ENCODE data around the gene LRP1-AS. TPM values are rescaled to one million over a fixed set of nuclear protein-coding genes. Genes with fewer than 3 reads are reported as not detected.

The LRP1-AS gene
- total and polyA plus RNA-seq, 10 of the 15 experiments (the other 5 are each of a cell fraction or from before 2014, with no cell fraction given) = not detected

DNA sequence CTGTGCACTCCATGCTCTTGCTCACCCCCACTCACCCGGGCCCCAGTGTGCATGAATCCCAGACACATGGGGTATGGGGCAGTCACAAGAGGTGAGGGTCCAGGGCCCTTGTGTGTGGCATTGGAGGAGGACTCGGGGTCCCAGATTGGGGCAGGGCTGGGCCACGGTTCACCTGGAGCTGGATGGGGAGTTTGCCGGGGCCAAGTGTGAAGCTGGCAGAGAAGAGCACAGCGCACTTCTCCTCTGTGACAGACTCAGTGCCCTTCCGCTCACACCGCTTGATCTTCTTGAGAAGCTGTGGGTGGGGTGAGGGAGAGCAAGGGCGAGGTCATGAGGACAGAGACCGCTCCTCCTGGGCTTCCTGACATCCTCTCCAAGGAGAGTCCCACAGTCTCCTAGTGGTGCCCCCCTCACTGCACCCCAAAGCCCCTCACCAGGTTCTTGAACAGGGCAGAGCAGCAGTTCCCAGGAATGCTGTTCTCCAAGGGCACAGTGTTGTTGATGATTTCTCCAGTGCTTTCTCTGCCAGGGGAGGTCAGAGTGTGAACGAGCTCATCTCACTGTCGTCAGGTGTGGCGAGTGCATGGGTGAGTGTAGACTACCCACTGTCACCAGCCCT lies 43.0 kb downstream of the LRP1-AS start (continued):
- TF ChIP-seq PRDM15 (CRISPR knock-in tag; IDR thresholded peaks at IDR 0.05) (no peak), BCL11A (IDR thresholded peaks at IDR 0.05; ENCODE audit: low read depth, low read length) (no peak), DPF2 (IDR thresholded peaks at IDR 0.05) (no peak), NFYB (IDR thresholded peaks at IDR 0.05; ENCODE audit: insufficient read depth, low read depth, low read length) (no peak), RELA (IDR thresholded peaks at IDR 0.05; ENCODE audit: borderline replicate concordance, partially characterized antibody) (no peak), WRNIP1 (IDR thresholded peaks at IDR 0.05; ENCODE audit: borderline replicate concordance, low read depth, low read length) (no peak), BRCA1 (IDR thresholded peaks at IDR 0.05; ENCODE audit: low read depth, low read length) (no peak), HCFC1 (IDR thresholded peaks at IDR 0.05; ENCODE audit: low read length) (no peak)
- TF ChIP-seq, protein P1, sequence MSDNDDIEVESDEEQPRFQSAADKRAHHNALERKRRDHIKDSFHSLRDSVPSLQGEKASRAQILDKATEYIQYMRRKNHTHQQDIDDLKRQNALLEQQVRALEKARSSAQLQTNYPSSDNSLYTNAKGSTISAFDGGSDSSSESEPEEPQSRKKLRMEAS (IDR thresholded peaks at IDR 0.05; ENCODE audit: low read depth, low read length) = no peak

Measured in GM12878 (cell line).